Measurements from ENCODE around the gene HSPA2. TPM values are rescaled to one million over a fixed set of nuclear protein-coding genes. Genes with fewer than 3 reads are reported as not detected.

Gene HSPA2
- polyA plus RNA-seq, 1 of the 3 experiments (the other 2 are of a cell fraction) = 20.8 TPM

- H3K9me2 ChIP-seq = no peaks in the 10 kb centered on the region
- no peaks in the 10 kb centered on the region for H3K27me3 ChIP-seq (ENCODE audit: insufficient read depth)
- no peak overlapping the region for H3K4me2 ChIP-seq
- no peak overlapping the region for H2AFZ ChIP-seq (ENCODE audit: low read depth)
- CTCF ChIA-PET = interaction anchor here (1.5 to 4.6 kb wide), 3 partner anchors 12 to 93 kb away, joined by 4 to 48 read pairs (median 5); partner anchors contain the start of gene ZBTB1
- no peaks in the 10 kb centered on the region for H3K9me3 ChIP-seq
- H3F3A ChIP-seq (replicated peaks; ENCODE audit: insufficient read depth) = peaks cover 12% of the 10 kb centered on the region
- peaks cover 34 to 48% of the 10 kb centered on the region in 2 experiments for H3K36me3 ChIP-seq (replicated peaks in 1 of 2; ENCODE audit: control insufficient read depth in 1 of 2, insufficient read depth in 2 of 2, low read length in 1 of 2)
- POLR2A ChIA-PET = interaction anchor here (1.1 kb wide), 1 partner anchor 18 kb away, joined by 4 read pairs; the partner anchor contains the start of gene HSPA2
- no peak overlapping the region for H3K9ac ChIP-seq
- TF ChIP-seq MEF2A (IDR thresholded peaks at IDR 0.05; ENCODE audit: borderline replicate concordance, low read depth) (no peak), FOSL2 (IDR thresholded peaks at IDR 0.05; ENCODE audit: borderline replicate concordance, low read depth) (no peak), CTCF (IDR thresholded peaks at IDR 0.05) (no peak), FOXJ3 (CRISPR knock-in tag; IDR thresholded peaks at IDR 0.05) (no peak), SMC3 (IDR thresholded peaks at IDR 0.05; ENCODE audit: low read depth, low read length) (no peak), ELF1 (IDR thresholded peaks at IDR 0.05) (no peak)
- no peak overlapping the region for H3K27ac ChIP-seq (ENCODE audit: low read depth in 2 of 2, low read length in 1 of 2)
- no peak overlapping the region for H3K4me3 ChIP-seq (ENCODE audit: low read depth in 2 of 2, low read length in 1 of 2)
- peaks cover 47% of the 10 kb centered on the region for H4K20me1 ChIP-seq (ENCODE audit: insufficient read depth)
- no peak for DNase-seq
- peaks cover 90% of the 10 kb centered on the region for H3K79me2 ChIP-seq (ENCODE audit: insufficient read depth)
- 88% methylated on average over 9 of the region's 9 CpGs for WGBS (ENCODE audit: low lambda C conversion rate)
- H3K4me1 ChIP-seq (ENCODE audit: control insufficient read depth in 1 of 2, insufficient read depth in 2 of 2, low read depth in 1 of 2, low read length in 1 of 2) = peaks cover 2 to 4% of the 10 kb centered on the region in 2 experiments; a peak in 2 of 4 replicates
Observed at GRCh38 chr14:64522591-64523355, 17.8 kb upstream of the HSPA2 start.

GRCh38 chr14:64525354-64525753, 15.2 kb upstream of the HSPA2 start:
- Histone ChIP-seq H3F3A (replicated peaks; ENCODE audit: insufficient read depth) (peaks cover 16% of the 10 kb centered on the region), H2AFZ (ENCODE audit: low read depth) (no peak overlapping the region), H3K9me3 (no peaks in the 10 kb centered on the region), H4K20me1 (ENCODE audit: insufficient read depth) (peaks cover 28% of the 10 kb centered on the region), H3K4me2 (no peak overlapping the region), H3K4me1 (ENCODE audit: control insufficient read depth in 1 of 2, insufficient read depth in 2 of 2, low read depth in 1 of 2, low read length in 1 of 2) (peaks cover 2 to 4% of the 10 kb centered on the region in 2 experiments; a peak in 2 of 4 replicates), H3K36me3 (replicated peaks in 1 of 2; ENCODE audit: control insufficient read depth in 1 of 2, insufficient read depth in 2 of 2, low read length in 1 of 2) (peaks cover 40 to 53% of the 10 kb centered on the region in 2 experiments), H3K79me2 (ENCODE audit: insufficient read depth) (peaks cover 75% of the 10 kb centered on the region), H3K27ac (ENCODE audit: low read depth in 2 of 2, low read length in 1 of 2) (peak overlapping the region in 1 of 2 experiments; percentile 20; a peak in 1 of 4 replicates), H3K9ac (no peak overlapping the region), H3K4me3 (ENCODE audit: low read depth in 2 of 2, low read length in 1 of 2) (no peak overlapping the region), H3K27me3 (ENCODE audit: insufficient read depth) (no peaks in the 10 kb centered on the region), H3K9me2 (no peaks in the 10 kb centered on the region)
- no peak for DNase-seq
- ChIA-PET POLR2A (no interaction called here), CTCF (interaction anchor here (2.3 to 2.8 kb wide), 2 partner anchors 10 to 95 kb away, joined by 5 to 6 read pairs; no protein-coding TSS in a partner anchor)
- TF ChIP-seq CTCF (IDR thresholded peaks at IDR 0.05) = no peak
- TF ChIP-seq MXI1 (IDR thresholded peaks at IDR 0.05; ENCODE audit: low read depth, low read length) = no peak
- TF ChIP-seq RCOR1 (IDR thresholded peaks at IDR 0.05; ENCODE audit: low read length) = no peak
- no peak for TF ChIP-seq EP300 (IDR thresholded peaks at IDR 0.05; ENCODE audit: borderline replicate concordance in 1 of 2, low read depth in 1 of 2, low read length in 1 of 2)
- WGBS (ENCODE audit: low lambda C conversion rate) = 54% methylated on average over 2 of the region's 2 CpGs
